Left kidney (tissue), 2 donors: ENCODE measurements around the gene SETD2. TPM values are rescaled to one million over a fixed set of nuclear protein-coding genes. Genes with fewer than 3 reads are reported as not detected.
"Not testable (repeated sequence)": the region's sequence is repeated elsewhere in the genome, so short reads cannot be mapped to it uniquely, and the experiment has no call there.

Experiments used
- DNase-seq: peaks from one replicate; pipeline ENCODE4 v3.0.0-alpha.2; 2013
- polyA plus RNA-seq: library from polyadenylated mRNA; unstranded; fragments of 120-200 nt; gene quantifications from one replicate; pipeline ENCODE4 v1.2.1, GENCODE V29; 2013; ENCODE audit not compliant: insufficient read length

The SETD2 gene
- polyA plus RNA-seq, 1 donor: 79.8 TPM

- no peak for DNase-seq
Measured at GRCh38 chr3:47103619-47104018, 60.3 kb downstream of the SETD2 start.

GRCh38 chr3:47102081-47102600 lies 61.8 kb downstream of the SETD2 start:
- DNase-seq: no peak

DNA sequence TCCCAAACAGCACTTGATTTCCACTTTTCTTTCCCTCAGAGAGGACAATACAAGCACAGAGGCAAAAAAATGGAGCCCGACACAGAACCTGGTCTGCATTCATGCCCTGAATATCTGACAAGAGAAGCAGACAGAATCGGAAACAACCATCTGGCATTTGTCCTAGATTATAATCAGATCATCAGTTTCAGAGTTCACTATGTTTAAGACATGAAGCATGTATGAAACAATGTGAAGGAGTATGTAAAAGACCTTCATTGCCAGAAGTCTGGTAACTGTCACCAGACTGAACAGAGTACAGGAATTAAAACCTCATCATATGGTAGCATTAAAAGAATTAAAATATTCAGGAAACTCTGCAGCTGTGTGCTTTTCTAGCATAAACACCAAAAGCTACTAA lies 65.0 kb downstream of the SETD2 start:
- no peak for DNase-seq

DNA sequence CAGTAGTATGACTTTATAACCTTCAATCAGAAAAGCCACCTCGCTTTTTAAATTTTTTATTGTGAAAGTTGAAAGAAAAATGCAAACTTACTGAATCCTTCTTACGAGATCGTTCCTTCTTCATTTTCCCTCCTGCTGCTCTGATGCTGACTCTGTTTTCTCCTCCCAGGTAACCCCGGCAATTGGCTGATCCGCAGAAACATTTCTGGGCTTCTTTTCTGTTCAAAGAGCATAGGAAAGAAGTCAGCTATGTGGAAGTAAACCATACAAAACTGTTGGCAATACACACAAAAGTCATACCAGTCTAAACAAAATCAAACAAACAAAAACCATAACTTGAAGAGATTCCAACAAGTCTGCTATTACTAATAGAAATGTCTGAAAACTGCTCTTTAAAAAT lies 66.0 kb downstream of the SETD2 start:
- no peak for DNase-seq

GRCh38 chr3:47096959-47097358 lies 67.0 kb downstream of the SETD2 start:
- no peak for DNase-seq

- DNase-seq: no peak
Measured at GRCh38 chr3:47092090-47092489, 71.8 kb downstream of the SETD2 start.

DNA sequence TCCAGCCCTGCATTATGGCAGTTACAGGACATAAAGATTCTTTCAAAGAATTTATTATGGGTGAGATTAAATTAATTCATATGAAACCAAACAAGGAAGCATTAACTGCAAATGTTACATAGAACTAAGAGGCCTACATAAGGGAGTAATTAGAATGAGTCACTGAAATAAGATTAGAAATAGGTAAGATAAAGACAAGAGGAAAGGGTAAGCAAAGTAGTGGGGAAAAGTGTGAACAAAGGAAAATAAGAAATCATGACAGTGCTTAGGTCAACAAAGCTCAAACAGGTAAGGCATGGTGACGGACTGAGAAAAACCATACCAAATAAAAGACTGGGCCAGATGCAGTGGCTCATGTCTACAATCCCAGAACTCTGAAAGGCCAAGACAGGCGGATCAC lies 74.3 kb downstream of the SETD2 start:
- DNase-seq: no peak

DNA sequence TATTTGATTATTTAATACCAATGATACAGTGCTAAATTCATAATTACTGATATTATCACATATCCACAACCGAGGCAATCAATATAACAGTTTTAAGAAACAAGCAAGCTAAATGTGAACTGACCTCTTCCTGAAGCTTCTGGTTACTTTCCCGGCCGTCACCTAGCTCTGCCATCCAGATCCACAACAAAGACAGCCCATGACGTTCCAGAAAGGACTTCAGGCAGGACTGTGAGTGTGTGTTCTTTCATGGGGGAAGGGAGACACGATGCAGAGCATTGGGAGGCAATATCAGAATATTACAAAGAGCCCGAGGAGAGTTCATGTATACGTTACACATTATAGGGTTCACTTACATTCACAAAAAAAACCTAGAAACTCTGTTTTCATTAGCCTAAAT lies 77.8 kb downstream of the SETD2 start:
- no peak for DNase-seq

- DNase-seq: no peak
Measured at GRCh38 chr3:47083786-47084185, 80.1 kb downstream of the SETD2 start.

DNA sequence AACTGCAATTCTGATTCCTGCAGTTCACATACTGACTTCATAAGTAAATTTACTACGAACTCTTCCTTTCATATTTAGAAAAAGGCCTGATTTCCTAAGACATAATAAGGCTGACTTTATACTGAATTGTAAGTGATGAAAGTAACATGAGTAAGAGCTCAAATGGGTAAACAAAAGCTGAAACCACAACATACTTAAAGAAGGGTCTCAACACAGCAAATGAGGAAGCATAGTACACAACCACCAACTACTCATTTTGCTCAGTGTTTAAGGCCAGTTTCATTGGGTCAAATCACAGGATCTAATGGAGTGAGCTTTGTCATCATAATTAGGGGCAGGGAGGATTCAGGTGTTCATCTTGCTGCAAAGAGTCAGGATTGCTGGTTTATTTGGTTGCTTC lies 81.4 kb downstream of the SETD2 start:
- DNase-seq: no peak

- no peak for DNase-seq
Measured at GRCh38 chr3:47079432-47079831, 84.5 kb downstream of the SETD2 start.

- no peak for DNase-seq
Measured at GRCh38 chr3:47073685-47074084, 90.2 kb downstream of the SETD2 start.

DNA sequence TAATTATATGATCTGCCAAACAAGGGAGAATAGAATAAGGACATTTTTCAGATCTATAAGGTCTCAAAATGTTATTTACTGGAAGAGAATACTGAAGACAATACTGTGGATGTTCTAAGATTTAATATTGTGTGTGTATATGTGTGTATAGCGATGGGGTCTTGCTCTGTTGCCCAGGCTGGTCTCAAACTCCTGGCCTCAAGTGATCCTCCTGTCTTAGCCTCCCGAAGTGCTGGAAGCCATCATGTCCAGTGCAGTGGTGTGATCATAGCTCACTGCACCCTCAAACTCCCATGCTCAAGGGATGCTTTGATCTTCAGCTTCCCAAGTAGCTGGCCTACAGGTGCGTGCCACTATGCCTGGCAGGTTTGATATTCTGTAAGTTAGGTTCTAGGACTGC lies 93.1 kb downstream of the SETD2 start:
- DNase-seq: no peak

GRCh38 chr3:47066259-47066658 lies 97.7 kb downstream of the SETD2 start:
- not testable (repeated sequence) for DNase-seq

DNA sequence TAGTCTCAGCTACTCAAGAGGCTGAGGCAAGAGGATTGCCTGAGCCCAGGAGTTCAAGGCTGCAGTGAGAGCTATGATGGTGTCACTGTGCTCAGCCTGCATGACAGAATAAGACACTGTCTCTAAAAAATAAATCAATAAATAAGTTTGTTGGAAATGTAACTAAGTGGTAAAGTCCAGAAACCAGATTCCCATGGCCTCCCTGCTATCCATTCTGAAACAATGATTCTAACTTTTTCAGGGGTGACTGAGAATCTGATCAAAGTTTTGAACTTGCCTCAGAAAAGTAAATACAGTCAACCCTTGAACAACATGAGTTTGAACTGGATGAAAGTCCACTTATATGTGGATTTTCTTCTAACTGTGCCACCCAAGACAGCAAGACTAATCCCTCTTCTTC lies 98.2 kb downstream of the SETD2 start:
- no peak for DNase-seq

DNA sequence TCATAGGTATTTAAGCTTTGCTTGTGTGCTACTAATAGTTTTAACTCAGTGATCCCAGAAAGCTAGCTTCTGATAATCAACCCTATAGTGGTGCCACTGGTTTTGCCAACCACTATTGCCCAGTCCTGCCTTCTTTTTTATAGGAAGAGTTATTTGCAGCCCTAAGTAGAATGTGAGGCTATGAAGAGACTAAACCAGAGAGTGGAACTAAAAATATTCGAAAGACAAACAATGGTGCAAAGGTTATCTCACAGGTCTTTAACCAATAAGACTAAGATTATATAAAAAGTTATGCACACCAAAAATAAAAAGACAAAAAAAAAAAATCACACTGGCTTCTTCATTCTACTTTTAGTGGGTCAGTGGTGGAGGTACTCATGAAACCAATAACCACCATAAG lies 98.9 kb downstream of the SETD2 start:
- DNase-seq: no peak

DNA sequence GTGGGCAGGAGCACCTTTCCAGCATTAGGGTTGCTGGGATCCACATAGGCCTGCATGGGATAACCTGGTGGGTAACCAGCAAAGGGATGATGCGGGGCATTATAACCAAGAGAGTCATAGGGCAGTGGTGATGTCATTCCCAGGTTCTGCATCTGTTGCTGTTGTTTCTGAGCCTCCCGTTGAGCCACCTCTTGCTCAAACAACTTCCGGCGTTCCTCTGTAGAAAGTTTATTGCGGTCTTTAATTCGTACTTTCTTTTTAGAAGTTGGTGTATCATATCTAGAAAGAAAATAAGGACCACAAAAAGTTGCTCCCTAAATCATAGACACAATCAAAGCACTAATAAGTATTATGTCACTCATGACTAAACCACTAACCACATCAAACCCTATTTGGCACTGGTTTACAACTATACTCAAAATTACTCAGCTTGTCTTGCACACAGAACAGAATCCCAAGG lies 106.7 kb downstream of the SETD2 start:
- DNase-seq: no peak

- no peak for DNase-seq
Measured at GRCh38 chr3:47056705-47057104, 107.2 kb downstream of the SETD2 start.

DNA sequence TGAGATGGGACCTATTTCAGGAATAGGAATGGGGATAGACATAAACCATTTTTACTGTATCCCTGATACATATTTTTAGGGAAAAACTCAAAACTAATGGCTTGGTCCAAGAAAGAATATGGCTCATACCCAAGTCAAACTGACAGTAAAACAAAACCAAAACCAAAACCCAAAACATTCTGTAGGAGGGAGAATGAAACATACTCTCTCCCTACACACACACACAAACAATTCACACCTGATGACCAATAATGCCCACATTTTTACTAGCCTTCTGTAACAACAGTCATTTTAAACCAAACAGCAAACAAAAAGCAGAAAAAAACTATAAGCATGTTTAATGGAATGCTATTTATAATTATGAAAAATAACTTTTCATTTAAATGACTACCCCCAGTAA lies 109.5 kb downstream of the SETD2 start:
- DNase-seq: no peak

DNA sequence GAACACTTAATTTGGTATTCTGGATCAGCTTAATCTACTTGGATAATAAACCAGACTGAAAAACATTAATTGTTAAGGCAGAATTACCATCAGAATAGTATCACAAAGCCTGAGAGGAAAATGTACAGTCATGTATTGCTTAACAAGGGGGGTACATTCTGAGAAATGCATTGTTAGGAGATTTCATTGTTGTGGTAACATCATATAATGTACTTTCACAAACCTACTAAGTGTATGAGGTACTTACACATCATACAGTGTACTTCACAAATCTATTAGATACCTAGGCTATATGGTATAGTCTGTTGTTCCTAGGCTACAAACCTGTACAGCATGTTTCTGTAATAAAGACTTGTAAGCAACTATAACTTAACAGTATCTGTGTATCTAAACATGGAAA lies 116.2 kb downstream of the SETD2 start:
- no peak for DNase-seq

DNA sequence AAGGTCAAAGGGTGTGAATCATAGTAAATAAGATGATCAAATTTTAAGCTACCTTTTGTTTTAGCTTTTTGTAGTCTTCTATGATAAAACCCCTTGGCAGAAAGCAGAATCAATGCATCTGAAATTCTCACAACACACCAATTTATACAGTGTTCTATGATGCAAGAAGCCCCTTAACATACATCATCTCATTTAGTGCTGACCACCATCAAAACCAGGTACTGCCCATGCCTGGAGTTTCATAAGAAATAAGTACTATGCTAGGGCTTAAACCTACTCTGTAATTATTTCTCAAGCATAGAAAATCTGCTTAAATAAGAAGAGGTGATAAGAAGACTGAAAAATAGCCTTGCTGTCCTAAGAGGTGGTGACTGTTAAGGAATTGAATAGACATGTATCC lies 116.8 kb downstream of the SETD2 start:
- no peak for DNase-seq

DNA sequence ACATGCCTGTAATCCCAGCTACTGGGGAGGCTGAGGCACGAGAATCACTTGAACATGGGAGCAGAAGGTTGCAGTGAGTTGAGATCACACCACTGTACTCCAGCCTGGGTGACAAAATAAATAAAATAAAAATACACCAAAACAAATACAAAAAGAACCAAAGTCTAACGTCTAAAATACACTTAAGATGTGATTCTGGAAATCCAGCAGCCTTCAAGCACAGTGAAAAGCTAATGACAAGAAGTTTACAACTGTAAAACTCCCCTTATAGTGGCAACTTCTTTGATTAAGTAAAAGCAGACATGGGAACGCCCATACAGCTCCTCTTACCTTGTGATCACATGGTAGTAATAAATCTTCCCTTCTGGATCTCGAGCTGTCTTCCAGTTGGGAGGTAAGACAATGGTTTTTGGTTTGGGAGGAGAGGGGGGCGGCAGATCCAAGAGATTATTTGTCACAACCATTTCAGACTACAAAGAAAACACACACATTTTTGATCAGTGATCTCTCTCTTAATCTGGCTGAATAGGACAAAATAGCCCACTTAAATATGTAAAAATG lies 121.6 kb downstream of the SETD2 start:
- DNase-seq: peak; percentile 15

DNA sequence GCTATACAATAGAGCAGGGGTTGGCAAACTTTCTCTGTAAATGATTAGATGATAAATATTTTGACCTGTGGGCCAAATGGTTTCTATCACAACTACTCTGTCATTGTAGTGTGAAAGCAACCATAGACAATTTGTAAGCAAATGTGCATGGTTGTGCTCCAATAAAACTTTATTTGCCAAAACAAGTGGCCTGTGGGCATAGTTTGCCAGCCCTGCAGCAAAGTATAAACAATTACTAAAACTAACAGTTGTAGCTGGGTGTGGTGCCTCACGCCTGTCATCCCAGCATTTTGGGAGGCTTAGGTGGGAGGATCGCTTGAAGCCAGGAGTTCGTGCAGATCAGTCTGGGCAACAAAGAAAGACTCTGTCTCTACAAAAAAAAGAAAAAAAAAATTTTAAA lies 122.8 kb downstream of the SETD2 start:
- DNase-seq: no peak

GRCh38 chr3:47037302-47037701 lies 126.6 kb downstream of the SETD2 start:
- not testable (repeated sequence) for DNase-seq

DNA sequence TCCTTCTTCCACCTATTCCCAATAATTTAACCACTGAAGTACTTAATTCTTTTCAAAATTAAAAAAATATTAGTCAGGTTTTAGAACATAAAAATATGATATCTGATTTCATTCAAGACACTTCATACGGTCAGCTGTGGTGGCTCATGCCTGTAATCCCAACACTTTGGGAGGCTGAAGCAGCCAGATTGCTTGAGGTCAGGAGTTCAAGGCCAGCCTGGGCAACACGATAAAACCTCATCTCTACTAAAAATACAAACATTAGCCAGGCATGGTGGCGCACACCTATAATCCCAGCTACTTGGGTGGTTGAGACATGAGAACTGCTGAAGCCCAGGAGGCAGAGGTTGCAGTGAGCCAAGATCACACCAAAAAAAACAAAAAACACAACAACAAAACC lies 127.8 kb downstream of the SETD2 start:
- DNase-seq: no peak
